HL-60 (cell line): ENCODE measurements around the gene SPATA16.

Experiments
- GABPA ChIP-seq: IDR thresholded peaks from 2 replicates; pipeline ENCODE4 v1.6.1; 2012; ENCODE audit warnings: low read depth
- POLR2AphosphoS5 ChIP-seq: IDR thresholded peaks from 2 replicates; pipeline ENCODE4 v1.6.1; 2012; ENCODE audit warnings: low read depth
- SPI1 ChIP-seq: IDR thresholded peaks from 2 replicates; pipeline ENCODE4 v1.6.1; 2012; ENCODE audit warnings: low read depth, mild to moderate bottlenecking, borderline replicate concordance
- TF ChIP-seq, protein P1 (sequence below): IDR thresholded peaks from one replicate; pipeline ENCODE4 v1.5.1; 2011; ENCODE audit warnings: low read length, control low read depth, inconsistent platforms; ENCODE audit not compliant: insufficient read depth
- TF ChIP-seq, protein P2 (sequence below): IDR thresholded peaks from 2 replicates; pipeline ENCODE4 v1.6.1; 2012; ENCODE audit warnings: low read depth; ENCODE audit not compliant: insufficient replicate concordance

DNA sequence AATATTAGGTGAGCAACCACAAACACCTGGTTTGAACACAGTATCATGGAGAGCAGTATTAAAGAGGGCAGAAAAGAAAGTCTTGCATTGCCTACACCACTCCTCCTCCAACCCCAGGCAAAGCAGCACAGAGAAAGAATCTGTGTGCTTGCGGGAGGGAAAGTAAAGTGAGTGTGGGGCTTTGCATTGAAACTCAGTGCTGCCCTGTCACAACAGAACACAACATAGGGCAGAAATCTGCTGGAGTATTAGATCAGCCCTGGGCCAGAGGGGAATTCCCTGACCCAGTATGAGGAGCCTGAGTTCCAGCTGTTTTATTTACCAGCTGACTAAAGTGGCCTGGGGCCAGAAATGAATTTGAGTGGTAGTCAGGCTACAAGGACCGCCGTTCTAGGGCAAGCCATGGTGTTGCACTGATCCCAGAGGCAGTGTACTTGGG is 75.5 kb downstream of the SPATA16 start:
- TF ChIP-seq POLR2AphosphoS5 (no peak), GABPA (no peak), SPI1 (no peak)
- TF ChIP-seq, protein P1, sequence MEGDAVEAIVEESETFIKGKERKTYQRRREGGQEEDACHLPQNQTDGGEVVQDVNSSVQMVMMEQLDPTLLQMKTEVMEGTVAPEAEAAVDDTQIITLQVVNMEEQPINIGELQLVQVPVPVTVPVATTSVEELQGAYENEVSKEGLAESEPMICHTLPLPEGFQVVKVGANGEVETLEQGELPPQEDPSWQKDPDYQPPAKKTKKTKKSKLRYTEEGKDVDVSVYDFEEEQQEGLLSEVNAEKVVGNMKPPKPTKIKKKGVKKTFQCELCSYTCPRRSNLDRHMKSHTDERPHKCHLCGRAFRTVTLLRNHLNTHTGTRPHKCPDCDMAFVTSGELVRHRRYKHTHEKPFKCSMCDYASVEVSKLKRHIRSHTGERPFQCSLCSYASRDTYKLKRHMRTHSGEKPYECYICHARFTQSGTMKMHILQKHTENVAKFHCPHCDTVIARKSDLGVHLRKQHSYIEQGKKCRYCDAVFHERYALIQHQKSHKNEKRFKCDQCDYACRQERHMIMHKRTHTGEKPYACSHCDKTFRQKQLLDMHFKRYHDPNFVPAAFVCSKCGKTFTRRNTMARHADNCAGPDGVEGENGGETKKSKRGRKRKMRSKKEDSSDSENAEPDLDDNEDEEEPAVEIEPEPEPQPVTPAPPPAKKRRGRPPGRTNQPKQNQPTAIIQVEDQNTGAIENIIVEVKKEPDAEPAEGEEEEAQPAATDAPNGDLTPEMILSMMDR: no peak
- TF ChIP-seq, protein P2, sequence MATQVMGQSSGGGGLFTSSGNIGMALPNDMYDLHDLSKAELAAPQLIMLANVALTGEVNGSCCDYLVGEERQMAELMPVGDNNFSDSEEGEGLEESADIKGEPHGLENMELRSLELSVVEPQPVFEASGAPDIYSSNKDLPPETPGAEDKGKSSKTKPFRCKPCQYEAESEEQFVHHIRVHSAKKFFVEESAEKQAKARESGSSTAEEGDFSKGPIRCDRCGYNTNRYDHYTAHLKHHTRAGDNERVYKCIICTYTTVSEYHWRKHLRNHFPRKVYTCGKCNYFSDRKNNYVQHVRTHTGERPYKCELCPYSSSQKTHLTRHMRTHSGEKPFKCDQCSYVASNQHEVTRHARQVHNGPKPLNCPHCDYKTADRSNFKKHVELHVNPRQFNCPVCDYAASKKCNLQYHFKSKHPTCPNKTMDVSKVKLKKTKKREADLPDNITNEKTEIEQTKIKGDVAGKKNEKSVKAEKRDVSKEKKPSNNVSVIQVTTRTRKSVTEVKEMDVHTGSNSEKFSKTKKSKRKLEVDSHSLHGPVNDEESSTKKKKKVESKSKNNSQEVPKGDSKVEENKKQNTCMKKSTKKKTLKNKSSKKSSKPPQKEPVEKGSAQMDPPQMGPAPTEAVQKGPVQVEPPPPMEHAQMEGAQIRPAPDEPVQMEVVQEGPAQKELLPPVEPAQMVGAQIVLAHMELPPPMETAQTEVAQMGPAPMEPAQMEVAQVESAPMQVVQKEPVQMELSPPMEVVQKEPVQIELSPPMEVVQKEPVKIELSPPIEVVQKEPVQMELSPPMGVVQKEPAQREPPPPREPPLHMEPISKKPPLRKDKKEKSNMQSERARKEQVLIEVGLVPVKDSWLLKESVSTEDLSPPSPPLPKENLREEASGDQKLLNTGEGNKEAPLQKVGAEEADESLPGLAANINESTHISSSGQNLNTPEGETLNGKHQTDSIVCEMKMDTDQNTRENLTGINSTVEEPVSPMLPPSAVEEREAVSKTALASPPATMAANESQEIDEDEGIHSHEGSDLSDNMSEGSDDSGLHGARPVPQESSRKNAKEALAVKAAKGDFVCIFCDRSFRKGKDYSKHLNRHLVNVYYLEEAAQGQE: no peak
